ENCODE measurements around the gene VEZF1.

GRCh38 chr17:57943140-57943539, 44.9 kb downstream of the VEZF1 start:
- TF ChIP-seq CTCF (IDR thresholded peaks at IDR 0.05; ENCODE audit: insufficient read depth, low read length, poor library complexity, severe bottlenecking) (no peak), EZH2phosphoT487 (conservative IDR thresholded peaks at IDR 0.05; ENCODE audit: low read length) (no peak)
